Nephron (organoid): Measurements from ENCODE around the gene RNF144B.

ENCODE experiments used
- H3K27ac Mint-ChIP-seq, 3 experiments: 2 replicates each; pipeline ENCODE4 v1.8.0; 2020; ENCODE audit warnings: mixed read lengths in 3 of 3, mild to moderate bottlenecking in 2 of 3, moderate library complexity in 1 of 3
- H3K27me3 Mint-ChIP-seq: 2 replicates; pipeline ENCODE4 v1.8.0; 2021; ENCODE audit warnings: low read depth, mild to moderate bottlenecking, moderate library complexity, mixed read lengths
- H3K36me3 Mint-ChIP-seq: 2 replicates; pipeline ENCODE4 v1.8.0; 2020; ENCODE audit warnings: low read depth, mixed read lengths
- H3K4me1 Mint-ChIP-seq: 2 replicates; pipeline ENCODE4 v1.8.0; 2020; ENCODE audit warnings: mixed read lengths
- H3K4me3 Mint-ChIP-seq, 3 experiments: 2 replicates each; pipeline ENCODE4 v1.8.0; 2020; ENCODE audit warnings: mild to moderate bottlenecking in 3 of 3, mixed read lengths in 3 of 3, moderate library complexity in 2 of 3
- H3K9me3 Mint-ChIP-seq: 2 replicates; pipeline ENCODE4 v1.8.0; 2020; ENCODE audit warnings: mixed read lengths
- TF ChIP-seq, protein P1 (sequence below), 3 experiments: fragments of 200-600 bp; sonication (generic); IDR thresholded peaks; one replicate each; pipeline ENCODE4 v1.5.0; 2021; ENCODE audit warnings: antibody characterized with exemption in 3 of 3; ENCODE audit not compliant: unreplicated experiment in 3 of 3

RNF144B gene

GRCh38 chr6:18388271-18388670, 1.1 kb downstream of the RNF144B start:
- peaks cover 20% of the 10 kb centered on the region for H3K4me1 Mint-ChIP-seq
- H3K27me3 Mint-ChIP-seq = peaks cover 34% of the 10 kb centered on the region
- peak overlapping the region; percentile 83 to 88 (median 86) for H3K4me3 Mint-ChIP-seq
- no peaks in the 10 kb centered on the region for H3K36me3 Mint-ChIP-seq
- H3K9me3 Mint-ChIP-seq = no peaks in the 10 kb centered on the region
- peak overlapping the region; percentile 14 to 65 (median 25) for H3K27ac Mint-ChIP-seq
- TF ChIP-seq, protein P1, sequence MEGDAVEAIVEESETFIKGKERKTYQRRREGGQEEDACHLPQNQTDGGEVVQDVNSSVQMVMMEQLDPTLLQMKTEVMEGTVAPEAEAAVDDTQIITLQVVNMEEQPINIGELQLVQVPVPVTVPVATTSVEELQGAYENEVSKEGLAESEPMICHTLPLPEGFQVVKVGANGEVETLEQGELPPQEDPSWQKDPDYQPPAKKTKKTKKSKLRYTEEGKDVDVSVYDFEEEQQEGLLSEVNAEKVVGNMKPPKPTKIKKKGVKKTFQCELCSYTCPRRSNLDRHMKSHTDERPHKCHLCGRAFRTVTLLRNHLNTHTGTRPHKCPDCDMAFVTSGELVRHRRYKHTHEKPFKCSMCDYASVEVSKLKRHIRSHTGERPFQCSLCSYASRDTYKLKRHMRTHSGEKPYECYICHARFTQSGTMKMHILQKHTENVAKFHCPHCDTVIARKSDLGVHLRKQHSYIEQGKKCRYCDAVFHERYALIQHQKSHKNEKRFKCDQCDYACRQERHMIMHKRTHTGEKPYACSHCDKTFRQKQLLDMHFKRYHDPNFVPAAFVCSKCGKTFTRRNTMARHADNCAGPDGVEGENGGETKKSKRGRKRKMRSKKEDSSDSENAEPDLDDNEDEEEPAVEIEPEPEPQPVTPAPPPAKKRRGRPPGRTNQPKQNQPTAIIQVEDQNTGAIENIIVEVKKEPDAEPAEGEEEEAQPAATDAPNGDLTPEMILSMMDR (IDR thresholded peaks at IDR 0.05; ENCODE audit: unreplicated experiment in 3 of 3) = no peak

- Mint-ChIP-seq H3K27ac (no peak overlapping the region), H3K4me3 (peak overlapping the region in 2 of 3 experiments; percentile 21 to 32), H3K27me3 (peaks cover 34% of the 10 kb centered on the region), H3K36me3 (no peaks in the 10 kb centered on the region), H3K9me3 (no peaks in the 10 kb centered on the region), H3K4me1 (peaks cover 20% of the 10 kb centered on the region)
- TF ChIP-seq, protein P1 (IDR thresholded peaks at IDR 0.05; ENCODE audit: unreplicated experiment in 3 of 3) = no peak
Measured at GRCh38 chr6:18388942-18389341, 1.8 kb downstream of the RNF144B start.

- peak overlapping the region in 1 of 3 experiments; percentile 37 for H3K27ac Mint-ChIP-seq
- peaks cover 34% of the 10 kb centered on the region for H3K27me3 Mint-ChIP-seq
- peaks cover 20% of the 10 kb centered on the region for H3K4me1 Mint-ChIP-seq
- H3K9me3 Mint-ChIP-seq = no peaks in the 10 kb centered on the region
- no peaks in the 10 kb centered on the region for H3K36me3 Mint-ChIP-seq
- peak overlapping the region in 2 of 3 experiments; percentile 5 to 26 for H3K4me3 Mint-ChIP-seq
- TF ChIP-seq, protein P1 (IDR thresholded peaks at IDR 0.05; ENCODE audit: unreplicated experiment in 3 of 3) = no peak
Measured at GRCh38 chr6:18389479-18389878, 2.3 kb downstream of the RNF144B start.

DNA sequence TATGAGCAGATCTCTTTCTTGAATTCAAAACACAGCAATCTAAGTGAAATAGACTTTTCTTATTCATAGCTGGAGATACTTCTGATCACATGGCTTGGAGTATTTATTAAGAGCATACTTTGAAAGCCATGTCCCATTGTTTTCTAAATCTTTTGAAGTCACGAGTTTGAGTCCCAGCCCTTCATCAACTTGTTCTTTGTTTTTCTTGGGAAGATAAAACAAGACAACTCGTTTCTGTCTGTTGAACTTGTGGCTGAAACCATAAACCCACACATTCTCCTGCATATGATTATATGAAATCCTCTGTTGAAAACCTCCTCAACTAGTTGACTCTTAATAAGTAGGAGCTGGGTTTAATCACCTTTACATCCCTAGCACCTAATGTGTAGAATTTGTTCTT, 3.3 kb downstream of the RNF144B start:
- no peak overlapping the region for H3K4me3 Mint-ChIP-seq
- TF ChIP-seq, protein P1 (IDR thresholded peaks at IDR 0.05; ENCODE audit: unreplicated experiment in 3 of 3) = no peak
- H3K36me3 Mint-ChIP-seq = no peaks in the 10 kb centered on the region
- H3K27me3 Mint-ChIP-seq = peaks cover 34% of the 10 kb centered on the region
- H3K4me1 Mint-ChIP-seq = peaks cover 20% of the 10 kb centered on the region
- H3K9me3 Mint-ChIP-seq = no peaks in the 10 kb centered on the region
- no peak overlapping the region for H3K27ac Mint-ChIP-seq

DNA sequence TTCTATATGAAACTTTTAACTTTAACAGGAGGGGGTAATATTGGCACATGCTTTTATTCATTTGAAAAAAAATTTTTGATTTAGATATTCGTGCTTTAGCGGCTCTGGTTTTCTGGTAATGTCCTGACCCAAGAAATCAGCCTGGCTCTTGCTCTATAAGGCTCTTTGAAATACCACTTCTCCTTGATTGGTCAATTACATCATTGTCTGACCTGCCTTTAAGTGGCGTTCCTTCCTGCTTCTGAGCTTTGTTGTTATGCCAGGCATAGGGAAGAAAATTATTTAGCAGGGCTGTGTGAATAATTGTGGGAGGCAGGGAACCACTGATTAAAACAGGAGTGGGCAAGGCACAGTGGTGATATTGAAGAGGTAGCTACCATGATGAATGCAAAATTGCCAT, 3.9 kb downstream of the RNF144B start:
- Mint-ChIP-seq H3K4me3 (no peak overlapping the region), H3K27ac (no peak overlapping the region), H3K9me3 (no peaks in the 10 kb centered on the region), H3K27me3 (peaks cover 34% of the 10 kb centered on the region), H3K36me3 (no peaks in the 10 kb centered on the region), H3K4me1 (peaks cover 20% of the 10 kb centered on the region)
- TF ChIP-seq, protein P1 (IDR thresholded peaks at IDR 0.05; ENCODE audit: unreplicated experiment in 3 of 3) = no peak

DNA sequence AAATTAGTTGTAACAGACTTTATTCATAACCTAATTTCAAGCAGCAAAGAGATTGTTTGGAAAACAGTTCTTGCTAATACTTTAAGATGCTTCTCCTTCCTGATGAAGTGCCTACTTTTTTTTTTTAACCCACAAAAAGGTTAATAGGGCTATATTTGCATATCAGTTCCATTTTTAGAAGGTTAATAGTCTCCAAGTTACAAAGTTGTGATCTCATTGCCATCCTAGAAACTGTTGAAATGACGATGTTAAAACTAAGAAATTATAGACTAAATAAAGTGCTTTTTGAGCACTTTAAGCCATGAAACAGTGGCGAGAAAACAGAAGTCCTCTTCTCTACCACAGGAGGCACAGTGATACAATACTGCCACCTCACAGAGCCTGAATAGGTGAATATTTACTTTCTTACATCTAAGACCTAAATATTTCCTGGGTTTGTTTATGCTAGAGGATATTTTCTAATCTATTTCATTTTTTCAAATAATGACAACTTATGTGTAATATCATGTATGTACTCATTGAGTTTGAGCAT, 5.3 kb downstream of the RNF144B start:
- TF ChIP-seq, protein P1 (IDR thresholded peaks at IDR 0.05; ENCODE audit: unreplicated experiment in 3 of 3) = no peak
- peaks cover 6% of the 10 kb centered on the region for H3K4me1 Mint-ChIP-seq
- H3K27ac Mint-ChIP-seq = no peak overlapping the region
- H3K36me3 Mint-ChIP-seq = no peaks in the 10 kb centered on the region
- H3K27me3 Mint-ChIP-seq = peaks cover 25% of the 10 kb centered on the region
- H3K4me3 Mint-ChIP-seq = no peak overlapping the region
- H3K9me3 Mint-ChIP-seq = no peaks in the 10 kb centered on the region
